ENCODE results near the gene MMP13.
"Not testable (repeated sequence)": the region's sequence is repeated elsewhere in the genome, so short reads cannot be mapped to it uniquely, and the experiment has no call there.

Gene MMP13

GRCh38 chr11:102935514-102935913 lies 20.0 kb downstream of the MMP13 start:
- DNase-seq, result no peak

- no peak for DNase-seq
Observed at GRCh38 chr11:102934735-102935134, 20.8 kb downstream of the MMP13 start.

GRCh38 chr11:102933627-102934026 lies 21.9 kb downstream of the MMP13 start:
- DNase-seq, result no peak

DNA sequence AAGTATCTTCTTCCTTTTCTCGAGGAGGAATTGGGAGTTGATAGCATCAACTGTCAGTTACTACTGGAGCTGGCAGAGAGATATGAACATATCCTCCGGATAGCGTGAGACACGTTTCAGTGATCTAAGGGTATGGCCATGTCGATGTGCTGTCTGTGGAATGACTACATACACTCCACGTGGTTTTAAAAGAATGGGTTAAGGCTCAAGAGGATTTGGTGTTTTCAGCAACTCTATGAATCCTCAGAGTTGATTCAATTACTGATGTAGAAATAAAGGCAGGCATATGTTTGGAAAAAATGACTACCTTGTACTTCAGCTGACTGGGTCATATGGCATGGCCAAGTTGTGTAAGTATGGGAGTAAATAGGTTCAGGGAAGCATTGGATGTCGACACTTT lies 22.9 kb downstream of the MMP13 start:
- DNase-seq, result no peak

DNA sequence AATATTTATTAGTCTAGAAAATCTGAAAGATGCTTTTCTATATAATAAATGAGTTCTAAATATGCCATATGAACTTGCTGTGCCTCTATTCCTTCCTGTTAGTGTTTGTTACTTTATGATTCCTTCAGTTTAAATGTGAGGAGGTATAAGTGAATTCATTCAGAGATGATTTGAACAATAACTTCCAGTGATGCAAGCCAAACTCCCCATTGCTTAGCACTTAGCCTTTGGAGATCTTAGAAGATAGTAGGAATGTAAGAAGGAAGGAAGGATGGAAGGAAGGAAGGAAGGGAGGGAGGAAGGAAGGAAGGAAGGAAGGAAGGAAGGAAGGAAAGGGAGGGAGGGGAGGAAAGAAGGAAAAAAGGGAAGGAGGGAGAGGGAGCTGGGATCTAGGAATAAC lies 25.1 kb downstream of the MMP13 start:
- no peak for DNase-seq

- no peak for DNase-seq
Observed at GRCh38 chr11:102929972-102930371, 25.6 kb downstream of the MMP13 start.

GRCh38 chr11:102929166-102929565 lies 26.4 kb downstream of the MMP13 start:
- no peak for DNase-seq

GRCh38 chr11:102928247-102928646 lies 27.3 kb downstream of the MMP13 start:
- DNase-seq, result no peak

GRCh38 chr11:102927624-102927990 lies 27.9 kb downstream of the MMP13 start:
- no peak for DNase-seq

DNA sequence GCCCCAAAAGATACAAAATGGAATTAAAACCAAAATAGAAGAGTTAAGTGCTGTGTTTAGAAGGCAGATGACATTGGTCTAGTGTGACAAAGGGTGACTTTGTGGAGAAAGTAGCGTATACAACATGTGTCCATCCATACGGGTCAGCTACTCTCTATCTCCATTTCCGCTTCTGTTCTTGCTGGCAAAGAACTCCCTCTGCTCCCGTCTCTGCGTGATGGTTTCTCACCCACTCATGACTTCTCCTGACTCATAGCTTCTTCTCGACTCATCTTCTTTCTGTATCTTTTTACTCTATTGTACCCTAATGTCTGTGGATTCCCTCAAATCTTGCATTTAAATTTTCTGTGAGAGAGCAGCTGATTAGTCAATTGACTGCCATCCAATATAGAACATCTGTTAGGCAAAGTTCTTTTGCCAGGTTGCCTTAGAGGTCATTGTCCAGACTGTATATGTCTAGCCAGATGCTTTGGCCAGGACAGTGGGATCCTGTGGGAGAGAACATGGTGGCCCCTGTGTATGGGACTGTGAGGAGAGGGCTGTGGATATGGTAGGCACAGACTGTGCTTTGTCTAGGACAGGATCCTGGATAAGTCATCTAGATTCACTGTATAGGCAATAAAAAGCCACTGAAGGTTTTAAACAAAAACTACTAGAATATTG lies 28.4 kb downstream of the MMP13 start:
- DNase-seq, result no peak

- no peak for DNase-seq
Observed at GRCh38 chr11:102926517-102926916, 29.0 kb downstream of the MMP13 start.

GRCh38 chr11:102925988-102926387 lies 29.5 kb downstream of the MMP13 start:
- DNase-seq, result no peak

GRCh38 chr11:102924851-102925380 lies 30.6 kb downstream of the MMP13 start:
- DNase-seq, result no peak

DNA sequence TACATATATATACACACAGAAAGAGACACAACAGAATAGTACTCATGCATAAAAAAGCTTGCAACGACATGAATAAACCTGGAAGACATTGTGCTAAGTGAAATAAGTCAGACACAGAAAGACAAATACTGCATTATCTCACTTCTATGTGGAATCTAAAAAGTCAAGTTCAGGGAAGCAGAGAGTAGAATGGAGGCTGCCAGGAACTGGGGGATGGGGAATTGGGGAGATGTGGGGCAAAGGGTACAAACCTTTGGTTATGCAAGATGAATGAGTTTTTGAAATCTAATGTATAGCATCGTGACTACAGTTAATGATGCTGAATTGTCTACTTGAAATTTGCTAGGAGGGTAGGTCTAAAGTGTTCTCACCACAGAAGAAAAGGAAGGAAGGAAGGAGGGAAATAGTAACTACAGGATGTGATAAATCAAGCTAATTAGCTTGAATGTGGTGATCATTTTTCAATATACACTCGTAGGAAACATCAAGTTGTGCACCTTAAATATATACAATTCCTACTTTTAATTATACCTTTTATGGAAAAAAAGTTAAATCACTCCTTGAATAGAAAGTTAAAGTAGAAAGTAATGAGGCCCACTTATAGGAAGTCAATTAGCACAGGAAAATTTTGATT lies 33.8 kb downstream of the MMP13 start:
- no peak for DNase-seq

GRCh38 chr11:102920118-102920684 lies 35.3 kb downstream of the MMP13 start:
- no peak for DNase-seq

DNA sequence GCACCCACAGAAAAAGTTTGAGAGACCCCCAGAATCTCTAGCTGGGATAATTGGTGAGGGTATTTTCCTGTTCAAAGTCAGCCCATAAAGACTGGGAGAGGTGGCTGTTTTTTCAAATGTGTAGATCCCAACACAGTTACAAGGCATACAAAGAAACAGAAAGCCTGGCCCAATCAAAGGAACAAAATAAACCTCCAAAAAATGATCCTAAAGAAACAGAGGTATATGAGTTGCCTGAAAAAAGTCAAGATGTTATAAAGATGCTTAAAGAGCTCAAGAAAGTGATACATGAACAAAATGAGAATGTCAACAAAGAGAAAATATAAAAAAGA lies 40.5 kb downstream of the MMP13 start:
- DNase-seq, result no peak

- no peak for DNase-seq
Observed at GRCh38 chr11:102914238-102915043, 41.1 kb downstream of the MMP13 start.

DNA sequence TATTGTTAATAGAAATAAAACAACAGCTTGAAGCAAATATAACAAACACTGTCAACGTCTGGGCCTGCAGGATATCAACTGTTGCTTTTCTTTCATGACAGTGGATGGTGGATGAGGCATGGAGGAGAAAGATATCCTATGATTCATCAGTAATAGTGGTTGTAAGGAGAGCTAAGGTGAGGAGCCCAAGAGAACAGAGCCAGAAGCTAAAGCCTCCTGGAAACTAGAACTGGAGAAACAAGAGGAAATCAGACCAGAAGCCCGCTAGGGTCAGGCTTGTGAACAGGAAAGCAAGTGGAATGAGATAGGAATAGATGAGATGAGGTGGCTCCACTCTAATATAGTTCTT lies 43.1 kb downstream of the MMP13 start:
- DNase-seq, result no peak

- no peak for DNase-seq
Observed at GRCh38 chr11:102911758-102912481, 43.6 kb downstream of the MMP13 start.

GRCh38 chr11:102905848-102906247 lies 49.7 kb downstream of the MMP13 start:
- not testable (repeated sequence) for DNase-seq

GRCh38 chr11:102903895-102904294 lies 51.6 kb downstream of the MMP13 start:
- DNase-seq, result not testable (repeated sequence)

DNA sequence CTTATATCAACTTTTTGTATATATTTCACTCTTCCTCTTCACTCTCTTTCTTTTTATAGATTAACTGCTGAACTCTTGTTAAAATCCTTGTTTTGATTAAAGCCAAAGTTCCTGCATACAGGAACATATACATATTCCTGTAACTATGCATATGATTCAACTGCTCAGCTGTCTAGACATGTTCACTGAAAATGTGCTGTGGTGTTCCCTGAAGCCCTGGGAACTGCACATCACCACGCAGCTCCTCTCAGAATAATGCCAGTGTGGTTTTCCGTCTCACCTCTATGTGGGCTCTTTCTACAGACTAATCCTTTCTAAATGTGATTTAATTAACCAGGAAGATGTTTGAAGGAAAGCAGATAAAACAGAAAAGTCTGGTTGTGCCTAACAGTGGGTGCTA lies 55.2 kb downstream of the MMP13 start:
- DNase-seq, result no peak
